Fibroblast of lung (primary cell): ENCODE measurements around the gene SCN1A.

Experiments
- EZH2 ChIP-seq: IDR thresholded peaks from 2 replicates; pipeline ENCODE4 v1.5.1; 2012; ENCODE audit warnings: low read length, control low read depth, mild to moderate bottlenecking; ENCODE audit errors: missing control alignments
- TF ChIP-seq, protein P1 (sequence below), 2 donors: IDR thresholded peaks in 1 of 2; conservative IDR thresholded peaks in 1 of 2; 1 replicate in 1 of 2; 2 replicates in 1 of 2; pipeline ENCODE4 v1.5.1; 2011 to 2012; ENCODE audit warnings: low read length in 2 of 2, control low read depth in 1 of 2, inconsistent platforms in 1 of 2, low read depth in 1 of 2, mild to moderate bottlenecking in 1 of 2

DNA sequence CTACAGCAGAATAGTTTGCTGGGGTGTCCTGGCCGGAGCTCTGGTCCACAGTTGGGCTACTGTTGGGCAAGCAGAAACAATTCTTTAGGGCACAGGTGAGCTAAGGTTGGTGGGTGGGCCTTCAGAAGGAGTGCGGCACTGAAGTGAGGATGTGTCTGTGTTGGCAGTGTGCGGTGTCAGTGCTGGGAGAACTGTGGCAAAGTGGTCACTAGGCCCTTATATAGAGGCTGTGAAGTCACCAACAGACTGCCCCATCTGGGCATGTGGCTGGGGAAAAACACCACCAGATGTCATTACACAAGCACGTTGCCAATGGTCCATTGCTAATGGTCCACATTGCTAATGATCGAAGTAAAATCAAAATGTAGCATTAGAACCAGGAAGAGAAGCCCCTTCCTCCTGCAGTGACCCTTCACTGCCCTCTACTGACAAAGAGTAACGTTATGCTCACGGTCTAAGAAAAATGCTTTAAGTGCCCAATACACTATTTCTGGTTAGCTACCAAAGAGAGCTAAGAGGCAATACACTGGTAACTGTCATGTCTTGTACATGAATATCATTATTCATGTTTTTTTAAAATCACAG is 21.3 kb downstream of the SCN1A start:
- TF ChIP-seq, protein P1, sequence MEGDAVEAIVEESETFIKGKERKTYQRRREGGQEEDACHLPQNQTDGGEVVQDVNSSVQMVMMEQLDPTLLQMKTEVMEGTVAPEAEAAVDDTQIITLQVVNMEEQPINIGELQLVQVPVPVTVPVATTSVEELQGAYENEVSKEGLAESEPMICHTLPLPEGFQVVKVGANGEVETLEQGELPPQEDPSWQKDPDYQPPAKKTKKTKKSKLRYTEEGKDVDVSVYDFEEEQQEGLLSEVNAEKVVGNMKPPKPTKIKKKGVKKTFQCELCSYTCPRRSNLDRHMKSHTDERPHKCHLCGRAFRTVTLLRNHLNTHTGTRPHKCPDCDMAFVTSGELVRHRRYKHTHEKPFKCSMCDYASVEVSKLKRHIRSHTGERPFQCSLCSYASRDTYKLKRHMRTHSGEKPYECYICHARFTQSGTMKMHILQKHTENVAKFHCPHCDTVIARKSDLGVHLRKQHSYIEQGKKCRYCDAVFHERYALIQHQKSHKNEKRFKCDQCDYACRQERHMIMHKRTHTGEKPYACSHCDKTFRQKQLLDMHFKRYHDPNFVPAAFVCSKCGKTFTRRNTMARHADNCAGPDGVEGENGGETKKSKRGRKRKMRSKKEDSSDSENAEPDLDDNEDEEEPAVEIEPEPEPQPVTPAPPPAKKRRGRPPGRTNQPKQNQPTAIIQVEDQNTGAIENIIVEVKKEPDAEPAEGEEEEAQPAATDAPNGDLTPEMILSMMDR (conservative IDR thresholded peaks at IDR 0.05 in 1 of 2, IDR thresholded peaks at IDR 0.05 in 1 of 2; ENCODE audit: low read depth in 1 of 2, low read length in 2 of 2), result peak in 1 of 2 donors; percentile 73
- no peak for TF ChIP-seq EZH2
